ENCODE measurements around the gene SEPTIN10.
"Not testable (repeated sequence)": the region's sequence is repeated elsewhere in the genome, so short reads cannot be mapped to it uniquely, and the experiment has no call there.

Gene SEPTIN10

GRCh38 chr2:109542384-109542783 is 71.4 kb downstream of the SEPTIN10 start:
- no peak for DNase-seq (ENCODE audit: low read depth)

GRCh38 chr2:109538546-109538945 is 75.2 kb downstream of the SEPTIN10 start:
- DNase-seq (ENCODE audit: low read depth): no peak

- peak; percentile 41 for DNase-seq (ENCODE audit: low read depth)
These were observed 76.1 kb downstream of the SEPTIN10 start for GRCh38 chr2:109537565-109538222.

- DNase-seq (ENCODE audit: low read depth): not testable (repeated sequence)
These were observed 77.2 kb downstream of the SEPTIN10 start for GRCh38 chr2:109536556-109536955.

GRCh38 chr2:109535217-109535946 is 78.4 kb downstream of the SEPTIN10 start:
- no peak for DNase-seq (ENCODE audit: low read depth)

- no peak for DNase-seq (ENCODE audit: low read depth)
These were observed 79.9 kb downstream of the SEPTIN10 start for GRCh38 chr2:109533823-109534222.

GRCh38 chr2:109532728-109533076 is 81.1 kb downstream of the SEPTIN10 start:
- no peak for DNase-seq (ENCODE audit: low read depth)

GRCh38 chr2:109531896-109532727 is 81.7 kb downstream of the SEPTIN10 start:
- DNase-seq (ENCODE audit: low read depth): no peak

GRCh38 chr2:109531221-109531620 is 82.5 kb downstream of the SEPTIN10 start:
- DNase-seq (ENCODE audit: low read depth): no peak

GRCh38 chr2:109530712-109531111 is 83.1 kb downstream of the SEPTIN10 start:
- DNase-seq (ENCODE audit: low read depth): no peak

GRCh38 chr2:109529532-109530449 is 84.0 kb downstream of the SEPTIN10 start:
- no peak for DNase-seq (ENCODE audit: low read depth)

- DNase-seq (ENCODE audit: low read depth): no peak
These were observed 84.8 kb downstream of the SEPTIN10 start for GRCh38 chr2:109528811-109529501.

- DNase-seq (ENCODE audit: low read depth): no peak
These were observed 85.7 kb downstream of the SEPTIN10 start for GRCh38 chr2:109527846-109528705.

- no peak for DNase-seq (ENCODE audit: low read depth)
These were observed 86.7 kb downstream of the SEPTIN10 start for GRCh38 chr2:109527079-109527478.

GRCh38 chr2:109526442-109526970 is 87.3 kb downstream of the SEPTIN10 start:
- no peak for DNase-seq (ENCODE audit: low read depth)

- no peak for DNase-seq (ENCODE audit: low read depth)
These were observed 87.9 kb downstream of the SEPTIN10 start for GRCh38 chr2:109525836-109526235.

- peak; percentile 15 for DNase-seq (ENCODE audit: low read depth)
These were observed 90.0 kb downstream of the SEPTIN10 start for GRCh38 chr2:109523536-109524361.

GRCh38 chr2:109523121-109523520 is 90.6 kb downstream of the SEPTIN10 start:
- no peak for DNase-seq (ENCODE audit: low read depth)

- no peak for DNase-seq (ENCODE audit: low read depth)
These were observed 91.7 kb downstream of the SEPTIN10 start for GRCh38 chr2:109522063-109522374.
